ENCODE results near the gene ATP6V1F.

ATP6V1F gene

GRCh38 chr7:128862571-128863432, at the start of gene ATP6V1F:
Gene ATP6V1F (plus strand): TSS chr7:128862856. CDS start chr7:128862905, 49 bp downstream.
- H3K4me3 ChIP-seq (ENCODE audit: low read depth, low read length), result peak within 1 kb of the TSS; percentile 96
- TF ChIP-seq CTCF (IDR thresholded peaks at IDR 0.05; ENCODE audit: low read depth, low read length, missing control alignments), result no peak
- in situ Hi-C loops (cut with HindIII; ENCODE audit: low sequenced_read_pairs), result no loop called here

GRCh38 chr7:128814499-128814898, 48.2 kb upstream of the ATP6V1F start:
- no peak overlapping the region for H3K4me3 ChIP-seq (ENCODE audit: low read depth, low read length)
- in situ Hi-C loops (cut with HindIII; ENCODE audit: low sequenced_read_pairs), result no loop called here
- no peak for DNase-seq (ENCODE audit: low read depth)
- TF ChIP-seq CTCF (IDR thresholded peaks at IDR 0.05; ENCODE audit: low read depth, low read length, missing control alignments), result no peak

More at GRCh38 chr7:128862571-128863432, at the start of gene ATP6V1F:
- peak; percentile 91 for DNase-seq (ENCODE audit: low read depth)

- no peak for TF ChIP-seq CTCF (IDR thresholded peaks at IDR 0.05; ENCODE audit: low read depth, low read length, missing control alignments)
- DNase-seq (ENCODE audit: low read depth), result no peak
- in situ Hi-C loops (cut with HindIII; ENCODE audit: low sequenced_read_pairs), result no loop called here
- H3K4me3 ChIP-seq (ENCODE audit: low read depth, low read length), result no peak overlapping the region
Observed at GRCh38 chr7:128815289-128815942, 47.2 kb upstream of the ATP6V1F start.

- no peak for DNase-seq (ENCODE audit: low read depth)
- no peak for TF ChIP-seq CTCF (IDR thresholded peaks at IDR 0.05; ENCODE audit: low read depth, low read length, missing control alignments)
- H3K4me3 ChIP-seq (ENCODE audit: low read depth, low read length), result no peak overlapping the region
- in situ Hi-C loops (cut with HindIII; ENCODE audit: low sequenced_read_pairs), result no loop called here
Observed at GRCh38 chr7:128818694-128819093, 44.0 kb upstream of the ATP6V1F start.

GRCh38 chr7:128821724-128822123, 40.9 kb upstream of the ATP6V1F start:
- no peak for DNase-seq (ENCODE audit: low read depth)
- TF ChIP-seq CTCF (IDR thresholded peaks at IDR 0.05; ENCODE audit: low read depth, low read length, missing control alignments), result no peak
- in situ Hi-C loops (cut with HindIII; ENCODE audit: low sequenced_read_pairs), result loop anchor here (5.0 kb wide), 1 partner anchor 54 kb away; no protein-coding TSS in a partner anchor
- H3K4me3 ChIP-seq (ENCODE audit: low read depth, low read length), result no peak overlapping the region

GRCh38 chr7:128826512-128826911, 36.1 kb upstream of the ATP6V1F start:
- H3K4me3 ChIP-seq (ENCODE audit: low read depth, low read length), result no peak overlapping the region
- in situ Hi-C loops (cut with HindIII; ENCODE audit: low sequenced_read_pairs), result no loop called here
- no peak for TF ChIP-seq CTCF (IDR thresholded peaks at IDR 0.05; ENCODE audit: low read depth, low read length, missing control alignments)
- DNase-seq (ENCODE audit: low read depth), result no peak
